Measurements from ENCODE around the gene CCDC185.

The CCDC185 gene

GRCh38 chr1:223393275-223394214 lies at the start of gene CCDC185:
Gene CCDC185, plus strand, starts transcription at chr1:223393415. Its CDS starts 61 bp downstream, at chr1:223393476.
- no peaks in the 10 kb centered on the region for H3K9me3 ChIP-seq
- H3K4me1 ChIP-seq = no peaks in the 10 kb centered on the region
- H3K4me3 ChIP-seq = no peak within 1 kb of the TSS
- H3K36me3 ChIP-seq (replicated peaks) = no peaks in the 10 kb centered on the region
- no peaks in the 10 kb centered on the region for H3K27me3 ChIP-seq (ENCODE audit: low read depth)
- in situ Hi-C loops (cut with MboI; ENCODE audit: low sequenced_read_pairs) = no loop called here
- DNase-seq (ENCODE audit: low spot score in 2 of 2) = no peak

GRCh38 chr1:223343692-223344091 lies 49.5 kb upstream of the CCDC185 start:
- H3K36me3 ChIP-seq (replicated peaks) = no peaks in the 10 kb centered on the region
- no peak overlapping the region for H3K4me3 ChIP-seq
- in situ Hi-C loops (cut with MboI; ENCODE audit: low sequenced_read_pairs) = no loop called here
- no peaks in the 10 kb centered on the region for H3K27me3 ChIP-seq (ENCODE audit: low read depth)
- H3K9me3 ChIP-seq = no peaks in the 10 kb centered on the region
- DNase-seq (ENCODE audit: low spot score in 2 of 2) = no peak
- no peaks in the 10 kb centered on the region for H3K4me1 ChIP-seq

GRCh38 chr1:223344491-223344890 lies 48.7 kb upstream of the CCDC185 start:
- DNase-seq (ENCODE audit: low spot score in 2 of 2) = no peak
- in situ Hi-C loops (cut with MboI; ENCODE audit: low sequenced_read_pairs) = no loop called here
- Histone ChIP-seq H3K27me3 (ENCODE audit: low read depth) (no peaks in the 10 kb centered on the region), H3K4me3 (no peak overlapping the region), H3K9me3 (no peaks in the 10 kb centered on the region), H3K36me3 (replicated peaks) (no peaks in the 10 kb centered on the region), H3K4me1 (no peaks in the 10 kb centered on the region)

DNA sequence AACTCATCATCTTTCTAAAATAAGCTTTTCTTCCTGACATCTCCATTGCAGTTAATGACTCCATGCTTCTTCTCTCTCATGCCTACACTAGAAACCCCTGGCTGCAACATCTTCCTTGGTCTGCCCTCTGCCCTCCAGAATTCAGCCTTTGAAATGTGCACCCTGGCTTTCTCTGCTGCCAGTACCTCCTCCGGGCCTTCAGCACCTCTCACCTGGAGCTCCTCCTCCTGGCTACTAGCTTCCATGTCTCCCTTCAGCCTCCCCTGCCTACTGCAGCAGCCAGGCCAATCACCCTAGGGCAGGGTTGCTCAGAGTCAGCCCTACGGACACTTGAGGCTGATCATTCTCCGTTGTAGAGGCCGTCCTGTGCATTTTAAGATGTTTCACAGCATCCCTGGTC lies 47.5 kb upstream of the CCDC185 start:
- in situ Hi-C loops (cut with MboI; ENCODE audit: low sequenced_read_pairs) = no loop called here
- Histone ChIP-seq H3K36me3 (replicated peaks) (no peaks in the 10 kb centered on the region), H3K27me3 (ENCODE audit: low read depth) (no peaks in the 10 kb centered on the region), H3K9me3 (no peaks in the 10 kb centered on the region), H3K4me3 (no peak overlapping the region), H3K4me1 (no peaks in the 10 kb centered on the region)
- DNase-seq (ENCODE audit: low spot score in 2 of 2) = no peak

GRCh38 chr1:223346311-223346710 lies 46.9 kb upstream of the CCDC185 start:
- H3K9me3 ChIP-seq = no peaks in the 10 kb centered on the region
- DNase-seq (ENCODE audit: low spot score in 2 of 2) = no peak
- no peaks in the 10 kb centered on the region for H3K36me3 ChIP-seq (replicated peaks)
- in situ Hi-C loops (cut with MboI; ENCODE audit: low sequenced_read_pairs) = no loop called here
- H3K27me3 ChIP-seq (ENCODE audit: low read depth) = no peaks in the 10 kb centered on the region
- no peak overlapping the region for H3K4me3 ChIP-seq
- H3K4me1 ChIP-seq = no peaks in the 10 kb centered on the region

GRCh38 chr1:223347583-223347982 lies 45.6 kb upstream of the CCDC185 start:
- no peaks in the 10 kb centered on the region for H3K9me3 ChIP-seq
- in situ Hi-C loops (cut with MboI; ENCODE audit: low sequenced_read_pairs) = no loop called here
- no peaks in the 10 kb centered on the region for H3K36me3 ChIP-seq (replicated peaks)
- no peak overlapping the region for H3K4me3 ChIP-seq
- DNase-seq (ENCODE audit: low spot score in 2 of 2) = no peak
- H3K27me3 ChIP-seq (ENCODE audit: low read depth) = no peaks in the 10 kb centered on the region
- H3K4me1 ChIP-seq = no peaks in the 10 kb centered on the region

GRCh38 chr1:223348439-223348838 lies 44.8 kb upstream of the CCDC185 start:
- no peak overlapping the region for H3K4me3 ChIP-seq
- H3K36me3 ChIP-seq (replicated peaks) = no peaks in the 10 kb centered on the region
- no peaks in the 10 kb centered on the region for H3K4me1 ChIP-seq
- H3K27me3 ChIP-seq (ENCODE audit: low read depth) = no peaks in the 10 kb centered on the region
- no peak for DNase-seq (ENCODE audit: low spot score in 2 of 2)
- H3K9me3 ChIP-seq = no peaks in the 10 kb centered on the region
- in situ Hi-C loops (cut with MboI; ENCODE audit: low sequenced_read_pairs) = no loop called here

DNA sequence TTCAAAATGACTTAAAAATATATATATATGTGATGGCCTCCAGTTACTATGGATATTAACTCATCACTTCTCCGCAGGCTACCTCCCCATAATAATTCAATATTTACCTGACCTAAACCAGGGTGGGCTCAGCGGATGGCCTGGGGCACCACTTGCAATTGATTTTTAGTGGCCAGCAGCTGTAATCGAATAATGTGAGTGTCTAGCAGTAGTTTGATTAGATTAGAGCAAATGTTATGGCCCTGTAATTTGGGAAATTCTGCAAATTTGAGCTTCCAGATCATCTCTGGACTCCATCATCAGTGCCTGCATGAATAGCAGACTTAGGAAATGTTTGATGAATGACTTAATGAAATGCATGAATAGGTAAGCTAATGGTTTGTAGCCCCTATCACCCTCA lies 44.0 kb upstream of the CCDC185 start:
- H3K4me3 ChIP-seq = no peak overlapping the region
- no peak for DNase-seq (ENCODE audit: low spot score in 2 of 2)
- no peaks in the 10 kb centered on the region for H3K27me3 ChIP-seq (ENCODE audit: low read depth)
- no peaks in the 10 kb centered on the region for H3K9me3 ChIP-seq
- in situ Hi-C loops (cut with MboI; ENCODE audit: low sequenced_read_pairs) = no loop called here
- H3K36me3 ChIP-seq (replicated peaks) = no peaks in the 10 kb centered on the region
- H3K4me1 ChIP-seq = no peaks in the 10 kb centered on the region

GRCh38 chr1:223350361-223350908 lies 42.8 kb upstream of the CCDC185 start:
- in situ Hi-C loops (cut with MboI; ENCODE audit: low sequenced_read_pairs) = no loop called here
- no peak for DNase-seq (ENCODE audit: low spot score in 2 of 2)
- Histone ChIP-seq H3K36me3 (replicated peaks) (no peaks in the 10 kb centered on the region), H3K4me1 (no peaks in the 10 kb centered on the region), H3K27me3 (ENCODE audit: low read depth) (no peaks in the 10 kb centered on the region), H3K9me3 (no peaks in the 10 kb centered on the region), H3K4me3 (no peak overlapping the region)

DNA sequence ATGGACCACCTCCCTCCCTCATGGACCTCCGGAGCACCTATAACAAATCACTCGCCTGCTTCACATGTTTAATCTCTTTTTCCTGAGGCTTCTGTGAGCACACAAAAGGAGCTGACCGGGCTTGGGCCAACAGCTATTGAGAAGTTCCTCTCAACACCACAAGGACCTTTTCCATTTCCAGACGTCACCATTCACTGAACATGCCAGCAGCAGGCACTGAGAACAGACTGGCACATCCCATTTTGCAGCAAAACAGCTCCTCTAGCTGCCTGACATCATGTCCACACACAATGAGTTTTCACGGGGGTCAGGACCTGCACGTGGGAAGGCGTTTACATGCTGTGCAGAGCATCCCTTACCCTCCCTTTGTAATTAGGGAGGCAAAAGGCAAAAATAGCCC lies 40.3 kb upstream of the CCDC185 start:
- in situ Hi-C loops (cut with MboI; ENCODE audit: low sequenced_read_pairs) = no loop called here

DNA sequence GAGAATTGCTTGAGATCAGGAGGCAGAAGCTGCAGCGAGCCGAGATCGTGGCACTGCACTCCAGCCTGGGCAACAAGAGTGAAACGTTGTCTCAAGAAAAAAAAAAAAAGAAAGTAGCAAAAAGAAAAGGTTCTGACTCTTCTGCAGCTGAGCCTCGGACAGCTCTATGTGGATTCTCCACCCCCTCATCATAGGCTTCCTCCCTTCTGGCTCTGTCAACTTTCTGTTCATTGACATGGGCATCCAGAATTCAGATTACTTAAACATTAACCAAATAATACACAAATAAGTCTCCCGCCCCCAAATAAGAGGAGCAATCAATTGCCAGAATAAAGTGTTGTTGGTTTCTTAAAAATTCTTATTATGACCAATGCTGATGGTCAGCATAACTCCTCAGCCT lies 39.3 kb upstream of the CCDC185 start:
- no peak overlapping the region for H3K4me3 ChIP-seq
- H3K27me3 ChIP-seq (ENCODE audit: low read depth) = peaks cover 15% of the 10 kb centered on the region; the same call in 1 of the 2 replicates
- in situ Hi-C loops (cut with MboI; ENCODE audit: low sequenced_read_pairs) = no loop called here
- H3K4me1 ChIP-seq = no peaks in the 10 kb centered on the region
- H3K9me3 ChIP-seq = no peaks in the 10 kb centered on the region
- DNase-seq (ENCODE audit: low spot score in 2 of 2) = no peak
- no peaks in the 10 kb centered on the region for H3K36me3 ChIP-seq (replicated peaks)

More for the DNA sequence above, 40.3 kb upstream of the CCDC185 start:
- Histone ChIP-seq H3K4me3 (no peak overlapping the region), H3K4me1 (no peaks in the 10 kb centered on the region), H3K36me3 (replicated peaks) (no peaks in the 10 kb centered on the region), H3K9me3 (no peaks in the 10 kb centered on the region), H3K27me3 (ENCODE audit: low read depth) (0 out of 2 replicates have a peak, but pooled peaks cover 10% of the 10 kb centered on the region)
- no peak for DNase-seq (ENCODE audit: low spot score in 2 of 2)

- H3K9me3 ChIP-seq = no peaks in the 10 kb centered on the region
- in situ Hi-C loops (cut with MboI; ENCODE audit: low sequenced_read_pairs) = no loop called here
- H3K4me3 ChIP-seq = no peak overlapping the region
- peaks cover 30% of the 10 kb centered on the region; the same call in 1 of the 2 replicates for H3K27me3 ChIP-seq (ENCODE audit: low read depth)
- H3K36me3 ChIP-seq (replicated peaks) = no peaks in the 10 kb centered on the region
- DNase-seq (ENCODE audit: low spot score in 2 of 2) = no peak
- H3K4me1 ChIP-seq = no peaks in the 10 kb centered on the region
Measured at GRCh38 chr1:223355699-223356098, 37.5 kb upstream of the CCDC185 start.

DNA sequence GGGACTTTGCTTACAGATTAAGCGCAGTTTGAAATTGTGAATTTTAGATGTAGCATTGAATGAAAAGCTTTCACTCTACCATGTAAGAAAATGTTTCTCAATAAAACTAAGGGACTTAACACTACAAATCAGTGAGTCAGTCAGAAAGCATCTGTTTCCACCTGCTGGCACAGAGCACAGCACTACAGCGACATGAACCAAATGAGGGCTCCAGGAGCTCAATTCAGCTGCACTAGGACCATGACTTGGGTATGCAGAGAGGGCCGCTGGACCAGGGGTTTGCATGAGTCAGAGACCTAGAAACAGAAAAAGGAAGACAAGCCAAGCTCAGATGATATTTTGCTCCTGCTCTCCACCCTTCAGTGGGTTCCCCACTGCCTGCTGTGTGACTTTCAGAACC lies 34.4 kb upstream of the CCDC185 start:
- peaks cover 53% of the 10 kb centered on the region for H3K27me3 ChIP-seq (ENCODE audit: low read depth)
- in situ Hi-C loops (cut with MboI; ENCODE audit: low sequenced_read_pairs) = no loop called here

GRCh38 chr1:223363057-223363855 lies 30.0 kb upstream of the CCDC185 start:
- no peaks in the 10 kb centered on the region for H3K9me3 ChIP-seq
- H3K4me1 ChIP-seq = no peaks in the 10 kb centered on the region
- in situ Hi-C loops (cut with MboI; ENCODE audit: low sequenced_read_pairs) = no loop called here
- H3K36me3 ChIP-seq (replicated peaks) = no peaks in the 10 kb centered on the region
- peak overlapping the region; percentile 34 for H3K4me3 ChIP-seq
- H3K27me3 ChIP-seq (ENCODE audit: low read depth) = peaks cover 53% of the 10 kb centered on the region
- DNase-seq (ENCODE audit: low spot score in 2 of 2) = peak in 1 of 2 experiments; percentile 26

More for the DNA sequence above, 34.4 kb upstream of the CCDC185 start:
- Histone ChIP-seq H3K4me3 (no peak overlapping the region), H3K36me3 (replicated peaks) (no peaks in the 10 kb centered on the region), H3K9me3 (no peaks in the 10 kb centered on the region), H3K4me1 (no peaks in the 10 kb centered on the region)
- DNase-seq (ENCODE audit: low spot score in 2 of 2) = no peak

Data from HAP-1 (cell line).